ENCODE measurements around the gene ZNF350.
A peak's percentile ranks its signal among the peaks of the same experiment; 100 is the strongest.
"Not testable (repeated sequence)": the region's sequence is repeated elsewhere in the genome, so short reads cannot be mapped to it uniquely, and the experiment has no call there.

ZNF350 gene

DNA sequence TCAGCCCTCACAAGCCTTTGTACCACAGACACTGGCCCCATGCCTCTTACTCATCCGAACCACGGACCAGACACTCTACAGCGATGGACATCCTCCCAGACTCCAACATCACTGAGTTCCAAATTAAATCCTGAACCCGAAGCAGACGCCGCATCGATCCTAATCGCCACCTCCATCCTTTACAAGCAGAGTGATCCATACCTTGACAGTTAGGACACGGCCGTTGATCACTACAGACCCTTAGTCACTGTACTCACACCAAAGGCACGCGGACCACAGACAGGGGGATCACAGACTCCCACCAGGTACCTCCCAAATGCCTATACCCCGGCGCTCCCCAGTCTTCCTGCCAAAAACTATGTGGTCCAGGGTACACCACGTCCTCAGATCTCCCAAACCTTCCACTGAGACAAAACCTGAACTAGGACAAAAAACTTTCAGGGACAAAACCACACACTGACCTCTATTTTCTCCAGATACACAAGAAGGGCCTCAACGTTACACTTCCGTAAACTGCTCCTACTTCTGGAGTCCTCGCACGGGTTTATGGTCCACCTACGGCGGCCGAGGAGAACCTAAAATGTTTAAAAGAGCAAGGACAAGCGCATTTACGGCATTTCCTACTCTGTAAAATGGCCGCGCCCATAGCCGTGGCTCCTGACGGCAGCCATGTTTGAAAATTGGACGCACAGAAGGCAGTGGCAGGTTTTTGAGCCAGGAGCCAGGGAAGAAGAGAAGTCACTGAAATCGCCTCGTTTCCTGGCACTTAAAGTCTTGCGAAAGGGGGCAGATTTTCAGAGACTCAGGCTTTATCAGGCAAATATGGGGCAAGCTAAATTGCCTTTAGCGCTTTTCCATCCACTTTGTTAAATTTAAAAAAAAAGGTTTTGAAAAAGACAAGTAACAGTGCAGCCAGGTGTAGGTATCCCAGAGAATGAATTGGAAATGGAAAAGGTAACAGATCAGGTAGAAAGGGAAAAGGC, at the start of gene ZNF350:
Gene ZNF350, minus strand, starts transcription at position 532 of the 983 bp plus-strand sequence. CDS start 12,480 bp downstream, outside the sequence.
- DNase-seq (ENCODE audit: low read depth) = peak; percentile 95

- no peak for DNase-seq (ENCODE audit: low read depth)
Measured at GRCh38 chr19:52034051-52034728, 47.5 kb upstream of the ZNF350 start.

- no peak for DNase-seq (ENCODE audit: low read depth)
Measured at GRCh38 chr19:52028780-52029123, 42.1 kb upstream of the ZNF350 start.

DNA sequence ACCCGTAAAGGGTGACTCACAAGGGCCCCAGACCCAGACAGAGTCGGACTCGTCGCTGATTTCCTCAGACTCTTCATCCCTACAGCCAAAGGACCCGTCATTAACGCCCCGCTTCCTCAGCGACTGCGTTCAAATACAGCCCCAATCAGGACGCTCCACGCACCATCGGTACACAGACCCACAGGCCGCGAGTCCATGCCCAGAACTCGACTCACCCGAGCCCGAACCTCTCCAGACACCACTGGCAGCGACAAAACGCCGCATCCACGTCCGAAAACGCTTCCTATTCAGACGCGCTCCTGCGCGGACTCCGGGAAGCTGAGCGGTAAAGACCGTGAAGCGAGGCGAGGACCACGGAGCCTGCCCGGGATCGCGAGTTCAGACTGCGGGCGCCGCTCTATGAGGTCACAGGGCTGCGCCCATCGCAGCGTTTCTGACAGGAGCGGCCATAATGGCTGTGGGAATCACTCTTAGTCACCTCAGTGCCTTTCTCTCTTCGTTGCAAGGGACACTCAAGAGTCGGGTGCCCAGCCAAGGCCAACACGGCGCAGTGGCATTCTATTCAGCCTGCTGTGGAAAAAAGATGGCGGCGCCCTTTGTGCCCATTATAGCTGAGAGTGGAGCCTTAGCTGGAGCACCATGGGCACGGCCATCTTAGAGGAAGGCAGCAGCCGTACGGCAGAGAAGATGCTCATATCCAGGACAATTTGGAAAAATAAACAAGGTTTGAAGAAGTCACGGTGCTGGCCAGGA, 41.6 kb upstream of the ZNF350 start, which contains the start of gene ZNF614:
Gene ZNF614, minus strand, starts transcription at position 353 of the 753 bp plus-strand sequence. CDS start 2,634 bp downstream, outside the sequence.
- peak; percentile 70 for DNase-seq (ENCODE audit: low read depth)

GRCh38 chr19:52026255-52026990, 39.8 kb upstream of the ZNF350 start:
- DNase-seq (ENCODE audit: low read depth) = not testable (repeated sequence)

GRCh38 chr19:52024478-52024877, 37.8 kb upstream of the ZNF350 start:
- not testable (repeated sequence) for DNase-seq (ENCODE audit: low read depth)

- DNase-seq (ENCODE audit: low read depth) = no peak
Measured at GRCh38 chr19:52022193-52022592, 35.6 kb upstream of the ZNF350 start.

DNA sequence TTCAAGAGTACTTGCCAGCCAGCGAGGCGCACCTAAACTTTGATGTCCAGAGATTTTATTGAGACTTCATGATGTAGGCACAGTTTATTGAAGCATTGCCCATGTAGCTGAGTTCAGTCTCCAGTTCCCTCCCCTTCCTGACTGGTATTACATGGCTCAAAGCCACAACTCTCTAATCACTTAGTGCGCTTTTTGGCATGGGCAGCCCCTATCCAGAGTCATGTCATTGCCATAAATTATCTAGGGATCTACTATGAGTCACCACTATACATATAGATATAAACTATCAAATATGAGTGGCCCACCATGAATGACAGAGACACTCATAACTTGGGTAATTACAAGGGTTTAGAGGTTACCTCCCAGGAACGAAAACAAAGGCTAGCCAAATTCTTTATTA, 33.9 kb upstream of the ZNF350 start:
- no peak for DNase-seq (ENCODE audit: low read depth)

DNA sequence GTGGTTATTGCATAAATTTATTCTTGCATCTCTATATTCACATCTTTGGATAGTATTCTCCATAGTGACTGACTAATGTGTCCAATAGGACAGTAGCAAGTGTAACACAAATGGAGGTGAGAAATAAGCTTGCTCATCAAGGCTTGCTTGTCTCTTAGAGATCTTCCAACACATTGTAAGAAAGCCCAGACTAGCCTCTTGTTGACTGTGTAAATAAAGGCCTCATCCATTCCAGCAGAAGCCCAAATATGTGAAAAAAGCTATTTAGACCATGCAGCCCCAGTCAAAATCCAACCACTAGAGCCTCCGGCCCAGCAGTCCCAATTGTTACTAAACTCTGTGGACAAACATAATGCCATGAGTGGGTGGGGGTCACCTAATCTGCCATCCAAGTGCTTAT, 24.0 kb upstream of the ZNF350 start:
- no peak for DNase-seq (ENCODE audit: low read depth)

- DNase-seq (ENCODE audit: low read depth) = no peak
Measured at GRCh38 chr19:52007806-52008557, 21.3 kb upstream of the ZNF350 start, which contains the start of gene ZNF615. ZNF615 (minus strand) TSS chr19:52008211; CDS start chr19:52003711, 4,500 bp downstream.

GRCh38 chr19:52007451-52007805, 20.8 kb upstream of the ZNF350 start:
- DNase-seq (ENCODE audit: low read depth) = no peak

- no peak for DNase-seq (ENCODE audit: low read depth)
Measured at GRCh38 chr19:51994048-51994644, 7.5 kb upstream of the ZNF350 start.

DNA sequence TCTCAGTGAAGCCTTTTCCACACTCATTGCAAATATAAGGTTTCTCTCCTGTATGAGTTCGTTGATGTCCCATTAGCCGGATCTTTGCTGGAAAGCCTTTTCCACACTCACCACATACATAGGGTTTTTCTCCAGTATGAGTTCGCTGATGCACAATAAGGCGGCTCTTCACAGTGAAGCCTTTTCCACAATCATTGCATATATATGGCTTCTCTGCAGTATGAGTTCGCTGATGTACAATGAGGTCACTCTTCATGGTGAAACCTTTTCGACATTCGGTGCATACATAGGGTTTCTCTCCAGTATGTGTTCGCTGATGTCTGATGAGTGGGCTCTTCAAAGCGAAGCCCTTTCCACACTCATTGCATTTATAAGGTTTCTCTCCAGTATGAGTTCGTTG, 6.8 kb upstream of the ZNF350 start:
- no peak for DNase-seq (ENCODE audit: low read depth)

DNA sequence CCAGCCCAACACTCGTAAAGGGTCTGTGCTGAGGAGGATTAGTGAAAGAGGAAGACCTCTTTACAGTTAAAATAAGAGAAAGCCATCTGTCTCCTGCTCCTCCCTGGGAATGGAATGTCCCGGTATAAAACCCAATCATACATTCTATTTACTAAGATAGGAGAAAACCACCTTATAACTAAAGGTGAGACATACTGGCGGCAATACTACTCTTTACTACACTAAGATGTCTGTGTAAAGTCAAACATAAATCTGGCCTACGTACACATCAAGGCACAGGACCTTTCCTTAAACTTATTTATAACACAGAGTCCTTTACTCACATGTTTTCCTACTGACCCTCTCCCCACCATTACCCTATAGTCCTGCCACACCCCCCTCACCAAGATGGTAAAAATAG, 3.3 kb downstream of the ZNF350 start:
- DNase-seq (ENCODE audit: low read depth) = no peak

DNA sequence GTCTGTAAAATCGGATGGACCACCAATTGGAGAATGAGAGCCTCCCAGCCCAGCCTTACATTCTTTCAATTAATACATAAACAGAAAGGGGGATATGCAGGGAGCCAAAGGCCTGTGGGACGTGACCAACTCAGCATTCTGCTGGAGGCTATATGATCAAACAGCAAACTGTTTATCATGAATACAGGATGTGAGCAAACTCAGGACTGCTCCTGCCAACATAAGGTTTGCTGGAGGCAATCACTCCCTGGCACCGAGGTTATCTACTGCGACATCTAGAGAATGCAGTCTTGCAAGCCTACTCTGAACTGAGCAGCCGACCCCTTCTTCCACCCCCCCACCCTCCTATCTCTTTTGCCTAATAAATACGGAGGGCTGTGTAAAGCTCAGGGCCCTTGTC, 5.7 kb downstream of the ZNF350 start:
- DNase-seq (ENCODE audit: low read depth) = not testable (repeated sequence)

GRCh38 chr19:51980116-51980736, 6.4 kb downstream of the ZNF350 start:
- DNase-seq (ENCODE audit: low read depth) = no peak

DNA sequence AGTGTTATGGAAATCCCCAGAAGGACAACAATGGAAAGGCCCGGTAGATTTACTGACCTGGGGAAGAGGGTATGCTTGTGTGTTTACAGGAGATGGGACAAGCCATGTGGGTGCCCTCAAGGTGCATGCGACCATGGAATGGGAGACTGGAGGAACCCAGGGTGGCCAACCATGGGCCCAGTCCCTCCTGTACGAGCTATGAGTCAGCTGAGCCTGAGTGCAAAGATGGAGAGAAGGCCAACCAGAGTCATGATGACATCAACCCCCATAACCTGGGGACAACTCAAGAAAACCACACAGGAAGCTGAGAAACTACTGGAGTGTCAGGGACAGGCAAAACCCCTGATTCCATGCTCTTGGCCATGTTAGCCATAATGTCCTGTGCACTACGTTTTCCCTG, 7.8 kb downstream of the ZNF350 start:
- no peak for DNase-seq (ENCODE audit: low read depth)

- DNase-seq (ENCODE audit: low read depth) = no peak
Measured at GRCh38 chr19:51977346-51977745, 9.3 kb downstream of the ZNF350 start.

DNA sequence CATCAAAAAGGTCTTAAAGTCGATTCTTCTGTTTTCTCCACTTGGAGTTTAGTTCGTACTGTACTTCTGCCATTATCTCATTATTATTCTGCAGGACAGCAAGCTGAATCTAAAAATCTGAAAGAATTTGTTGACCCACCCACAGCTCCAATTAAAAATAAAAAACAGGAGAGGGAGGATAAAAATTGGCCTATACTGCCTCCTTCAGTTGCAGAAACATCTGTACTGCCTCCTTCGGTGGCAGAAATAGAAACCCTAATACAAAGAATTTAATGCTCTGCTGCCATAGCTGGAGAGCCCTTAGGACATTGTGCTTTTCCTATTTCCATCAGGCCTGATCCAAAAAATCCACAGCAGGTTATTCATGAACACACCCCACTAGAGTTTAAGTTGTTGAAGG, 9.8 kb downstream of the ZNF350 start:
- DNase-seq (ENCODE audit: low read depth) = no peak

DNA sequence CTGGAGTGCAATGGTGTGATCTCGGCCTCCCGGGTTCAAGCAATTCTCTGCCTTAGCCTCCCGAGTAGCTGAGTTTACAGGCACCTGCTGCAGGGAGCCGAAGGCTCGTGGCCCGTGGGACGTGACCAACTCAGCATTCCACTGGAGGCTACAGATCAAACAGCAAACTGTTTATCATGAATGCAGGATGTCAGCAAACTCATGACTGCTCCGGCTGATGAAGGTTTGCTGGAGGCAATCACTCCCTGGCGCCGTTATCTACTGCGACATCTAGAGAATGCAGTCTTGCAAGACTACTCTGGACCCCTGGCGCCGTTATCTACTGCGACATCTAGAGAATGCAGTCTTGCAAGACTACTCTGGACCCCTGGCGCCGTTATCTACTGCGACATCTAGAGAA, 10.9 kb downstream of the ZNF350 start:
- not testable (repeated sequence) for DNase-seq (ENCODE audit: low read depth)
